Measurements from ENCODE around the gene INF2. TPM values are rescaled to one million over a fixed set of nuclear protein-coding genes. Genes with fewer than 3 reads are reported as not detected.
A peak's percentile ranks its signal among the peaks of the same experiment; 100 is the strongest.

INF2 gene
- total RNA-seq, 3 donors from 2014 or later (not counting 1 experiment from before 2014, with no cell fraction given), result 12.7 to 21.9 (median 15.3) TPM

GRCh38 chr14:104766863-104767633 is 77.6 kb downstream of the INF2 start:
- Histone ChIP-seq H3K4me1 (ENCODE audit: control insufficient read depth, insufficient read depth, low read length) (peaks cover 8% of the 10 kb centered on the region), H3K9me3 (ENCODE audit: control insufficient read depth, insufficient read depth, low read length) (no peaks in the 10 kb centered on the region), H3K27me3 (ENCODE audit: control insufficient read depth, insufficient read depth, low read length) (no peaks in the 10 kb centered on the region), H3K4me3 (ENCODE audit: low read length) (no peak overlapping the region), H3K27ac (ENCODE audit: low read length) (no peak overlapping the region), H3K36me3 (ENCODE audit: control insufficient read depth, insufficient read depth, low read length) (peaks cover 21% of the 10 kb centered on the region)
- DNase-seq (no peak), ATAC-seq (no peak)
- Mint-ChIP-seq H3K4me1 (no peaks in the 10 kb centered on the region), H3K4me3 (no peak overlapping the region), H3K27me3 (ENCODE audit: low read depth in 2 of 2) (no peaks in the 10 kb centered on the region), H3K9me3 (peaks cover 0 to 2% of the 10 kb centered on the region in 2 donors), H3K27ac (no peak overlapping the region), H3K36me3 (no peaks in the 10 kb centered on the region)
- TF ChIP-seq, protein P1, sequence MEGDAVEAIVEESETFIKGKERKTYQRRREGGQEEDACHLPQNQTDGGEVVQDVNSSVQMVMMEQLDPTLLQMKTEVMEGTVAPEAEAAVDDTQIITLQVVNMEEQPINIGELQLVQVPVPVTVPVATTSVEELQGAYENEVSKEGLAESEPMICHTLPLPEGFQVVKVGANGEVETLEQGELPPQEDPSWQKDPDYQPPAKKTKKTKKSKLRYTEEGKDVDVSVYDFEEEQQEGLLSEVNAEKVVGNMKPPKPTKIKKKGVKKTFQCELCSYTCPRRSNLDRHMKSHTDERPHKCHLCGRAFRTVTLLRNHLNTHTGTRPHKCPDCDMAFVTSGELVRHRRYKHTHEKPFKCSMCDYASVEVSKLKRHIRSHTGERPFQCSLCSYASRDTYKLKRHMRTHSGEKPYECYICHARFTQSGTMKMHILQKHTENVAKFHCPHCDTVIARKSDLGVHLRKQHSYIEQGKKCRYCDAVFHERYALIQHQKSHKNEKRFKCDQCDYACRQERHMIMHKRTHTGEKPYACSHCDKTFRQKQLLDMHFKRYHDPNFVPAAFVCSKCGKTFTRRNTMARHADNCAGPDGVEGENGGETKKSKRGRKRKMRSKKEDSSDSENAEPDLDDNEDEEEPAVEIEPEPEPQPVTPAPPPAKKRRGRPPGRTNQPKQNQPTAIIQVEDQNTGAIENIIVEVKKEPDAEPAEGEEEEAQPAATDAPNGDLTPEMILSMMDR (IDR thresholded peaks at IDR 0.05), result no peak
- intact Hi-C loops (cut with micrococcal nuclease), result no loop called here
- 85% methylated on average over 13 of the region's 15 CpGs for WGBS (ENCODE audit: insufficient coverage)

DNA sequence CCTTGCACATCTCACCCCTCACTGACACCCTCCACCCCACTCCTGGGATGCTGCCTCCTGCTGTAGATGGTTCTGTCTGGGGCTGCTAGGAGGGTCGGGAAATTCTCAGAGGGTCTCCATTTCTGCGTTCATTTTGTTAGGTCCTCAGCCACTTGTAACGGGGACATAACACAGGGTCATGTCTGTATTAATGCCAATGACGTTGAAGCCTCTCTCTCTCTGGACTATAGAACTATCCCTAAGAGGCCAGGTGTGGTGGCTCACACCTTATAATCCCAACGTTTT is 78.2 kb downstream of the INF2 start:
- no peak for ATAC-seq
- WGBS (ENCODE audit: insufficient coverage), result 94% methylated on average over 5 of the region's 5 CpGs
- Histone ChIP-seq H3K36me3 (ENCODE audit: control insufficient read depth, insufficient read depth, low read length) (peaks cover 22% of the 10 kb centered on the region), H3K4me1 (ENCODE audit: control insufficient read depth, insufficient read depth, low read length) (peaks cover 8% of the 10 kb centered on the region), H3K27me3 (ENCODE audit: control insufficient read depth, insufficient read depth, low read length) (no peaks in the 10 kb centered on the region), H3K4me3 (ENCODE audit: low read length) (no peak overlapping the region), H3K9me3 (ENCODE audit: control insufficient read depth, insufficient read depth, low read length) (no peaks in the 10 kb centered on the region), H3K27ac (ENCODE audit: low read length) (no peak overlapping the region)
- intact Hi-C loops (cut with micrococcal nuclease), result no loop called here
- H3K9me3 Mint-ChIP-seq, result peaks cover 0 to 2% of the 10 kb centered on the region in 2 donors
- no peak overlapping the region for H3K27ac Mint-ChIP-seq
- no peaks in the 10 kb centered on the region for H3K4me1 Mint-ChIP-seq
- no peaks in the 10 kb centered on the region for H3K36me3 Mint-ChIP-seq
- TF ChIP-seq, protein P1 (IDR thresholded peaks at IDR 0.05), result no peak
- DNase-seq, result no peak
- no peak overlapping the region for H3K4me3 Mint-ChIP-seq
- no peaks in the 10 kb centered on the region for H3K27me3 Mint-ChIP-seq (ENCODE audit: low read depth in 2 of 2)

GRCh38 chr14:104768437-104769323 is 79.3 kb downstream of the INF2 start:
- DNase-seq, result peak; percentile 92 to 93
- Mint-ChIP-seq H3K27me3 (ENCODE audit: low read depth in 2 of 2) (no peaks in the 10 kb centered on the region), H3K4me1 (no peaks in the 10 kb centered on the region), H3K36me3 (no peaks in the 10 kb centered on the region), H3K9me3 (peaks cover 0 to 2% of the 10 kb centered on the region in 2 donors), H3K27ac (peak overlapping the region in 1 of 2 donors; percentile 42), H3K4me3 (no peak overlapping the region)
- Histone ChIP-seq H3K36me3 (ENCODE audit: control insufficient read depth, insufficient read depth, low read length) (peaks cover 31% of the 10 kb centered on the region), H3K27ac (ENCODE audit: low read length) (no peak overlapping the region), H3K4me1 (ENCODE audit: control insufficient read depth, insufficient read depth, low read length) (peaks cover 8% of the 10 kb centered on the region), H3K27me3 (ENCODE audit: control insufficient read depth, insufficient read depth, low read length) (no peaks in the 10 kb centered on the region), H3K9me3 (ENCODE audit: control insufficient read depth, insufficient read depth, low read length) (no peaks in the 10 kb centered on the region), H3K4me3 (ENCODE audit: low read length) (no peak overlapping the region)
- intact Hi-C loops (cut with micrococcal nuclease), result loop anchor here (1.0 kb wide), 1 partner anchor 58 kb away; no protein-coding TSS in a partner anchor
- 18% methylated on average over 25 of the region's 25 CpGs for WGBS (ENCODE audit: insufficient coverage)
- ATAC-seq, result peak; percentile 94 to 99 (median 95)
- TF ChIP-seq, protein P1 (IDR thresholded peaks at IDR 0.05), result peak; percentile 89
